HEK293 (cell line): ENCODE data around the gene HPS4.

Experiments used
- CTCF ChIA-PET: fragments of 350-600 bp; formaldehyde crosslinking; extraction: SDS; loops from one replicate; lab custom pipeline; 2021; ENCODE audit warnings: antibody characterized with exemption; lab: Yijun Ruan, JAX
- POLR2A ChIA-PET: fragments of 300-600 bp; formaldehyde crosslinking; extraction: SDS; loops from one replicate; lab custom pipeline; 2020; ENCODE audit warnings: antibody characterized with exemption, inconsistent platforms; lab: Yijun Ruan, JAX
- H3K27ac ChIP-seq: fragments of 200-500 bp; sonication (Bioruptor generic); 2 replicates; pipeline ENCODE4 v1.5.1; 2014; ENCODE audit warnings: low read depth, low read length, control low read depth, inconsistent platforms; ENCODE audit errors: extremely low read depth
- H3K36me3 ChIP-seq, 2 experiments: fragments of 200-500 bp in 1 of 2; sonication (Bioruptor generic) in 1 of 2; 1 replicate in 1 of 2; 2 replicates in 1 of 2; pipeline ENCODE4 v1.5.1; 2014 to 2017; ENCODE audit warnings: inconsistent platforms in 2 of 2, low read length in 2 of 2; ENCODE audit not compliant: control insufficient read depth in 2 of 2, insufficient read depth in 1 of 2
- H3K4me1 ChIP-seq: fragments of 200-500 bp; sonication (Bioruptor generic); 2 replicates; pipeline ENCODE4 v1.5.1; 2014; ENCODE audit warnings: mild to moderate bottlenecking, low read length, inconsistent platforms; ENCODE audit not compliant: control insufficient read depth, insufficient read depth
- H3K4me3 ChIP-seq: 2 replicates; pipeline ENCODE4 v1.5.1; 2011; ENCODE audit warnings: low read depth, mild to moderate bottlenecking, control low read depth, low read length, moderate library complexity
- H3K9me3 ChIP-seq: fragments of 200-500 bp; sonication (Bioruptor generic); 2 replicates; pipeline ENCODE4 v1.5.1; 2014; ENCODE audit warnings: low read depth, low read length, inconsistent platforms; ENCODE audit not compliant: control insufficient read depth, insufficient read depth
- EGR2 ChIP-seq: fragments of 450-650 bp; formaldehyde crosslinking; IDR thresholded peaks from 2 replicates; pipeline ENCODE4 v1.5.1; 2016; ENCODE audit warnings: low read depth, missing biosample characterization, missing genetic modification characterization
- KLF1 ChIP-seq: fragments of 450-650 bp; formaldehyde crosslinking; IDR thresholded peaks from 2 replicates; pipeline ENCODE4 v1.5.1; 2016; ENCODE audit warnings: missing biosample characterization, missing genetic modification characterization
- KLF16 ChIP-seq: fragments of 450-650 bp; formaldehyde crosslinking; IDR thresholded peaks from 2 replicates; pipeline ENCODE4 v1.5.1; 2017; ENCODE audit warnings: missing biosample characterization, missing genetic modification characterization
- MEIS1 ChIP-seq: sonication (generic); formaldehyde crosslinking; IDR thresholded peaks from 2 replicates; pipeline ENCODE4 v1.8.1; 2022; ENCODE audit warnings: missing genetic modification reagents, mild to moderate bottlenecking, borderline replicate concordance
- PRDM4 ChIP-seq: fragments of 450-650 bp; formaldehyde crosslinking; IDR thresholded peaks from 2 replicates; pipeline ENCODE4 v1.5.1; 2017; ENCODE audit warnings: missing biosample characterization, missing genetic modification characterization
- REST ChIP-seq: fragments of 450-650 bp; formaldehyde crosslinking; IDR thresholded peaks from 2 replicates; pipeline ENCODE4 v1.5.1; 2016; ENCODE audit warnings: missing biosample characterization, missing genetic modification characterization
- SP7 ChIP-seq: fragments of 450-650 bp; formaldehyde crosslinking; IDR thresholded peaks from 2 replicates; pipeline ENCODE4 v1.5.1; 2016; ENCODE audit warnings: missing biosample characterization, missing genetic modification characterization
- TCF7L2 ChIP-seq: IDR thresholded peaks from 2 replicates; pipeline ENCODE4 v1.6.1; 2011; ENCODE audit warnings: low read depth, mild to moderate bottlenecking, inconsistent platforms, low read length, moderate library complexity, borderline replicate concordance
- ZBTB10 ChIP-seq: fragments of 450-650 bp; formaldehyde crosslinking; IDR thresholded peaks from 2 replicates; pipeline ENCODE4 v1.5.1; 2016; ENCODE audit warnings: missing biosample characterization, missing genetic modification characterization
- ZBTB49 ChIP-seq: fragments of 450-650 bp; formaldehyde crosslinking; IDR thresholded peaks from 2 replicates; pipeline ENCODE4 v1.5.1; 2016; ENCODE audit warnings: missing biosample characterization, missing genetic modification characterization, low read depth
- ZBTB8A ChIP-seq: fragments of 450-650 bp; formaldehyde crosslinking; IDR thresholded peaks from 2 replicates; pipeline ENCODE4 v1.5.1; 2016; ENCODE audit warnings: missing biosample characterization, missing genetic modification characterization
- ZFHX2 ChIP-seq: fragments of 450-650 bp; formaldehyde crosslinking; conservative IDR thresholded peaks from 2 replicates; pipeline ENCODE4 v1.5.1; 2016; ENCODE audit warnings: missing biosample characterization, missing genetic modification characterization
- ZIC2 ChIP-seq: fragments of 450-650 bp; formaldehyde crosslinking; IDR thresholded peaks from 2 replicates; pipeline ENCODE4 v1.5.1; 2016; ENCODE audit warnings: missing biosample characterization, missing genetic modification characterization
- ZNF112 ChIP-seq: fragments of 450-650 bp; formaldehyde crosslinking; IDR thresholded peaks from 2 replicates; pipeline ENCODE4 v1.5.0; 2017; ENCODE audit warnings: missing biosample characterization, missing genetic modification characterization
- ZNF175 ChIP-seq: fragments of 450-650 bp; formaldehyde crosslinking; IDR thresholded peaks from 2 replicates; pipeline ENCODE4 v1.5.1; 2016; ENCODE audit warnings: missing biosample characterization, missing genetic modification characterization
- ZNF623 ChIP-seq: fragments of 450-650 bp; formaldehyde crosslinking; IDR thresholded peaks from 2 replicates; pipeline ENCODE4 v1.5.1; 2016; ENCODE audit warnings: missing biosample characterization, missing genetic modification characterization
- ZNF76 ChIP-seq: fragments of 450-650 bp; formaldehyde crosslinking; IDR thresholded peaks from 2 replicates; pipeline ENCODE4; 2016; ENCODE audit warnings: low read depth, missing biosample characterization, missing genetic modification characterization, borderline replicate concordance
- ZNF785 ChIP-seq: fragments of 450-650 bp; formaldehyde crosslinking; IDR thresholded peaks from 2 replicates; pipeline ENCODE4 v1.5.1; 2016; ENCODE audit warnings: missing biosample characterization, missing genetic modification characterization

HPS4 gene

GRCh38 chr22:26453216-26453615 is 30.4 kb downstream of the HPS4 start (continued):
- TF ChIP-seq REST (tag by site-specific recombination) = no peak

- POLR2A ChIA-PET = interaction anchor here (0.6 kb wide), 1 partner anchor 10 kb away, joined by 6 read pairs; no protein-coding TSS in a partner anchor
- CTCF ChIA-PET = interaction anchor here (0.6 to 2.9 kb wide), 5 partner anchors 9 to 209 kb away, joined by 3 to 24 read pairs (median 4); no protein-coding TSS in a partner anchor
- H3K4me3 ChIP-seq = no peak overlapping the region
Observed at GRCh38 chr22:26452236-26453016, 31.2 kb downstream of the HPS4 start.

GRCh38 chr22:26450453-26451185 is 33.0 kb downstream of the HPS4 start:
- Histone ChIP-seq H3K4me3 (no peak overlapping the region), H3K36me3 (peaks cover 0 to 50% of the 10 kb centered on the region in 2 experiments; a peak in 1 of 3 replicates), H3K4me1 (no peaks in the 10 kb centered on the region), H3K9me3 (no peaks in the 10 kb centered on the region), H3K27ac (no peak overlapping the region)
- POLR2A ChIA-PET = no interaction called here
- CTCF ChIA-PET = interaction anchor here (2.7 to 2.9 kb wide), 2 partner anchors 10 to 11 kb away, joined by 16 to 24 read pairs; no protein-coding TSS in a partner anchor
- TF ChIP-seq ZBTB10 = no peak
- TF ChIP-seq ZBTB8A (tag by site-specific recombination) = no peak
- no peak for TF ChIP-seq PRDM4 (tag by site-specific recombination)
- TF ChIP-seq KLF16 (tag by site-specific recombination) = no peak
- TF ChIP-seq ZFHX2 (tag by site-specific recombination) = peak; percentile 71
- TF ChIP-seq ZNF76 = no peak
- peak; percentile 84 for TF ChIP-seq EGR2 (tag by site-specific recombination)
- no peak for TF ChIP-seq ZNF785 (tag by site-specific recombination)
- TF ChIP-seq KLF1 (tag by site-specific recombination) = 0 out of 2 replicates have a peak, but pooled peaks have one; percentile 14
- TF ChIP-seq SP7 = no peak
- TF ChIP-seq ZNF175 (tag by site-specific recombination) = no peak
- no peak for TF ChIP-seq ZNF623
- no peak for TF ChIP-seq MEIS1 (CRISPR knock-in tag)
- TF ChIP-seq ZNF112 (tag by site-specific recombination) = no peak
- TF ChIP-seq TCF7L2 = no peak
- TF ChIP-seq ZIC2 (tag by site-specific recombination) = peak; percentile 66; the same call in 1 of the 2 replicates
- no peak for TF ChIP-seq ZBTB49

More at GRCh38 chr22:26452236-26453016, 31.2 kb downstream of the HPS4 start:
- no peak overlapping the region for H3K27ac ChIP-seq
- H3K9me3 ChIP-seq = no peaks in the 10 kb centered on the region
- TF ChIP-seq ZIC2 (tag by site-specific recombination) = peak; percentile 39; the same call in 1 of the 2 replicates
- no peak for TF ChIP-seq SP7
- TF ChIP-seq EGR2 (tag by site-specific recombination) = peak; percentile 43; the same call in 1 of the 2 replicates
- peaks cover 12 to 61% of the 10 kb centered on the region in 2 experiments; a peak in 2 of 3 replicates for H3K36me3 ChIP-seq
- H3K4me1 ChIP-seq = no peaks in the 10 kb centered on the region
